SJSA1 (cell line): Measurements from ENCODE around the gene NAGK. TPM values are rescaled to one million over a fixed set of nuclear protein-coding genes. Genes with fewer than 3 reads are reported as not detected.
A peak's percentile ranks its signal among the peaks of the same experiment; 100 is the strongest.
"Not testable (repeated sequence)": the region's sequence is repeated elsewhere in the genome, so short reads cannot be mapped to it uniquely, and the experiment has no call there.

ENCODE experiments used
- DNase-seq, 2 experiments: peaks; one replicate each; pipeline ENCODE4 v3.0.0-alpha.2; 2015 to 2020; ENCODE audit warnings: low spot score in 2 of 2, low read depth in 1 of 2
- H3K27ac ChIP-seq: fragments of 250-450 bp; sonication (Bioruptor Pico); 2 replicates; pipeline ENCODE4 v1.5.1; 2020; ENCODE audit warnings: mild to moderate bottlenecking, moderate library complexity
- H3K27me3 ChIP-seq: fragments of 250-450 bp; sonication (Bioruptor Pico); replicated peaks from 2 replicates; pipeline ENCODE4 v1.5.1; 2020; ENCODE audit warnings: mild to moderate bottlenecking, moderate library complexity
- H3K36me3 ChIP-seq: fragments of 250-450 bp; sonication (Bioruptor Pico); 2 replicates; pipeline ENCODE4 v1.5.1; 2020; ENCODE audit warnings: mild to moderate bottlenecking
- H3K4me1 ChIP-seq: fragments of 250-450 bp; sonication (Bioruptor Pico); replicated peaks from 2 replicates; pipeline ENCODE4 v1.6.1; 2021; ENCODE audit warnings: mild to moderate bottlenecking
- H3K4me3 ChIP-seq: fragments of 250-450 bp; sonication (Bioruptor Pico); 2 replicates; pipeline ENCODE4 v1.5.1; 2020; ENCODE audit warnings: mild to moderate bottlenecking
- H3K9me3 ChIP-seq: fragments of 250-450 bp; sonication (Bioruptor Pico); replicated peaks from 2 replicates; pipeline ENCODE4 v1.5.1; 2020; ENCODE audit warnings: mild to moderate bottlenecking
- total RNA-seq: library from RNA; depleted of rRNA; stranded (reverse); fragments of >200 nt; shearing (Covaris generic); gene quantifications from 2 replicates; pipeline ENCODE4 v1.2.3, GENCODE V29; 2014; rRNA removed

The NAGK gene
- 35.8 and 48.0 TPM in 2 replicates for total RNA-seq

- H3K9me3 ChIP-seq: no peaks in the 10 kb centered on the region
These were observed at the start of gene NAGK for GRCh38 chr2:71068218-71069035. TSS of gene NAGK (plus strand) at chr2:71068648. CDS start at chr2:71068684, 36 bp downstream.

GRCh38 chr2:71019989-71020388 is 48.5 kb upstream of the NAGK start:
- not testable (repeated sequence) for H3K4me3 ChIP-seq, DNase-seq, H3K27ac ChIP-seq, H3K27me3 ChIP-seq, H3K9me3 ChIP-seq, H3K4me1 ChIP-seq, H3K36me3 ChIP-seq

More at GRCh38 chr2:71068218-71069035, at the start of gene NAGK:
- H3K4me1 ChIP-seq: peaks cover 17% of the 10 kb centered on the region
- DNase-seq: peak; percentile 96 to 99
- H3K36me3 ChIP-seq: peaks cover 19% of the 10 kb centered on the region
- peak within 1 kb of the TSS; percentile 68 for H3K4me3 ChIP-seq
- H3K27me3 ChIP-seq: no peaks in the 10 kb centered on the region
- H3K27ac ChIP-seq: peak within 1 kb of the TSS; percentile 79

- DNase-seq, H3K9me3 ChIP-seq, H3K27ac ChIP-seq, H3K4me1 ChIP-seq, H3K27me3 ChIP-seq, H3K4me3 ChIP-seq, H3K36me3 ChIP-seq: not testable (repeated sequence)
These were observed 47.1 kb upstream of the NAGK start for GRCh38 chr2:71021394-71021793.

- H3K36me3 ChIP-seq, H3K9me3 ChIP-seq, DNase-seq: not testable (repeated sequence)
These were observed 44.8 kb upstream of the NAGK start for GRCh38 chr2:71023553-71024243.

GRCh38 chr2:71036296-71036695 is 32.2 kb upstream of the NAGK start:
- DNase-seq, H3K4me1 ChIP-seq, H3K4me3 ChIP-seq, H3K27ac ChIP-seq, H3K27me3 ChIP-seq, H3K36me3 ChIP-seq, H3K9me3 ChIP-seq: not testable (repeated sequence)

More at GRCh38 chr2:71023553-71024243, 44.8 kb upstream of the NAGK start:
- H3K4me1 ChIP-seq, H3K27ac ChIP-seq, H3K27me3 ChIP-seq, H3K4me3 ChIP-seq: not testable (repeated sequence)

GRCh38 chr2:71042287-71042686 is 26.2 kb upstream of the NAGK start:
- no peak overlapping the region for H3K4me3 ChIP-seq
- DNase-seq: no peak
- H3K4me1 ChIP-seq: no peaks in the 10 kb centered on the region
- H3K9me3 ChIP-seq: no peaks in the 10 kb centered on the region
- H3K27ac ChIP-seq: no peak overlapping the region
- no peaks in the 10 kb centered on the region for H3K36me3 ChIP-seq
- H3K27me3 ChIP-seq: no peaks in the 10 kb centered on the region

GRCh38 chr2:71043531-71044407 is 24.7 kb upstream of the NAGK start:
- Histone ChIP-seq H3K36me3 (no peaks in the 10 kb centered on the region), H3K4me3 (no peak overlapping the region), H3K27me3 (no peaks in the 10 kb centered on the region), H3K27ac (no peak overlapping the region), H3K4me1 (no peaks in the 10 kb centered on the region), H3K9me3 (no peaks in the 10 kb centered on the region)
- DNase-seq: no peak

- H3K36me3 ChIP-seq: no peaks in the 10 kb centered on the region
- no peaks in the 10 kb centered on the region for H3K27me3 ChIP-seq
- no peaks in the 10 kb centered on the region for H3K4me1 ChIP-seq
- no peaks in the 10 kb centered on the region for H3K9me3 ChIP-seq
- no peak for DNase-seq
- no peak overlapping the region for H3K4me3 ChIP-seq
- no peak overlapping the region for H3K27ac ChIP-seq
These were observed 23.3 kb upstream of the NAGK start for GRCh38 chr2:71045151-71045550.

- H3K4me1 ChIP-seq: no peaks in the 10 kb centered on the region
- DNase-seq: no peak
- H3K36me3 ChIP-seq: no peaks in the 10 kb centered on the region
- H3K27ac ChIP-seq: no peak overlapping the region
- no peak overlapping the region for H3K4me3 ChIP-seq
- H3K9me3 ChIP-seq: no peaks in the 10 kb centered on the region
- H3K27me3 ChIP-seq: no peaks in the 10 kb centered on the region
These were observed 22.4 kb upstream of the NAGK start for GRCh38 chr2:71045865-71046548.

- no peaks in the 10 kb centered on the region; the same call in 1 of the 2 replicates for H3K27me3 ChIP-seq
- DNase-seq: no peak
- no peaks in the 10 kb centered on the region for H3K9me3 ChIP-seq
- no peaks in the 10 kb centered on the region for H3K36me3 ChIP-seq
- H3K4me1 ChIP-seq: no peaks in the 10 kb centered on the region
- no peak overlapping the region for H3K27ac ChIP-seq
- no peak overlapping the region for H3K4me3 ChIP-seq
These were observed 20.4 kb upstream of the NAGK start for GRCh38 chr2:71048096-71048495.

GRCh38 chr2:71049704-71050360 is 18.6 kb upstream of the NAGK start:
- H3K36me3 ChIP-seq, H3K4me1 ChIP-seq, H3K27me3 ChIP-seq, H3K27ac ChIP-seq, H3K9me3 ChIP-seq, H3K4me3 ChIP-seq, DNase-seq: not testable (repeated sequence)

- not testable (repeated sequence) for H3K4me1 ChIP-seq, DNase-seq, H3K27ac ChIP-seq, H3K27me3 ChIP-seq, H3K9me3 ChIP-seq, H3K4me3 ChIP-seq, H3K36me3 ChIP-seq
These were observed 13.2 kb upstream of the NAGK start for GRCh38 chr2:71055206-71055740.
